HG02623 (cell line): ENCODE data around the gene B3GALNT1.

ENCODE experiments used
- ATAC-seq: cut with Tn5 transposase; IDR thresholded peaks from one replicate; pipeline ENCODE4 v1.9.1; 2021; ENCODE audit warnings: moderate library complexity; ENCODE audit not compliant: unreplicated experiment

The B3GALNT1 gene, protein sequence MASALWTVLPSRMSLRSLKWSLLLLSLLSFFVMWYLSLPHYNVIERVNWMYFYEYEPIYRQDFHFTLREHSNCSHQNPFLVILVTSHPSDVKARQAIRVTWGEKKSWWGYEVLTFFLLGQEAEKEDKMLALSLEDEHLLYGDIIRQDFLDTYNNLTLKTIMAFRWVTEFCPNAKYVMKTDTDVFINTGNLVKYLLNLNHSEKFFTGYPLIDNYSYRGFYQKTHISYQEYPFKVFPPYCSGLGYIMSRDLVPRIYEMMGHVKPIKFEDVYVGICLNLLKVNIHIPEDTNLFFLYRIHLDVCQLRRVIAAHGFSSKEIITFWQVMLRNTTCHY

DNA sequence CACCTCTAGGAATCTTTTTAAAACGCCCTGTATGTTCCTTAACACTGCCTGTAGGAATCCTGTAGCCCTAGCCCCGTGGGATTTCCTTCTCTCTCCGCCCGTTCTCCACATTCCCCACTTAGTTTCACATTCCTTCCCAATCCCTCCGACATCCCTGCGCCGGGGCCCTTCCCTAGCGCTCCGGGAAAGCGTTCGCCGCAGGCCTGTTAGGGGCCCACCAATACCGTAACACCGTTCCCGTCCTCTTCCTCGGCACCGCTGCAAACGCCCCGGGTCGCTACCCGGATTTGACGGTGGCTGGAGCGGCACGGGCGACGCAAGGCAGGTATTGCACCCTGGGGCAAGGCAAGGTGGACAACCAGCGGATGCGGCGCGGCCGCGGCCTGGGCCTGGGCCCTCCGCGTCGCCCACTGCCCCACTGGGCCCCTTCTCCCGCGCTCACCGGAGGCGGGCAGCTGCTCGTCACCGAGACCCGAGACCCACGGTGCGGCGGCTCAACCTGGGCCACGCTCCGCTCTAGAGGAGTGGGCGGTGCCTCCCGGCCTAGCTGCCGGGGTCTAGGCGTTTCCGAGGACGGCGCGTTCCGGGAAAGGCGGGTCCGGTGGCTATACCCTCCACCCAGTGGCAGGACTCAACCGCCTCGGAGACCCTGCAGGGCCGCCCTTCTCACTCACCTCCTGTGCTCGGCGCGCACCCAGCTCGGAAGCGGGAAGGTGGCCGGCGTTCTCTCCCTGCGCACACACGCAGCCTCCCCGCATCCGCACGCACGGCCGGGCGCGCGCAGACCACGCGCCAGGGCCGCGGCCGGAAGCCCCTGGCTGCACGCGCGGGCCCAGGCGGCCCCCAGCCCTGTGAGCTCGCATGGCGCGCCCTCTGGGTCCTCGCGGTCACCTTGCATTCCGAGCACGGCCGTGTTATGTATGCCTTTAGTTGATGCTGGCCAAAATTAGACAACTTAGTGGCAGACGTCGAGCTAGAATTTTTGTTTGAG, at the start of gene B3GALNT1:
TSS of gene B3GALNT1 (minus strand) at position 789 of the 991 bp plus-strand sequence. CDS start 18,595 bp downstream, outside the sequence.
- peak; percentile 71 for ATAC-seq

DNA sequence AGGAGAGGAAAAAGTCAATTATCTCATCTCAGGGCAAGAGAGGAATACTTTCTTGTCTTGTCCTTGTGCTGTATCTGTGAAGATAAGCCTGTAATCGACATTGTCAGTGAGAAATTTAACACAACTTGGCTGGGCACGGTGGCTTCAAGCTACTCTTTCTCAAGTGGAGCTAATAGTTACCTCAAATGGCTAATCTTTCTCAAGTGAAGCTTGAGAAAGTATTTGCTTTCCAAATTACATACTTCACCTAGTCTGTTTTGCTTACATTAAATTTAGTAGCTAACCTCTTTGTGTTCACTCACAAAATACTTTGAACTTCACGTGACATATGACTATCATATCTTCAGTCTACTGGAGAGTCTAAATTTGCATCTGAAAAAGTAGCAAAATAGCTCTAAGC, 48.3 kb upstream of the B3GALNT1 start:
- no peak for ATAC-seq

DNA sequence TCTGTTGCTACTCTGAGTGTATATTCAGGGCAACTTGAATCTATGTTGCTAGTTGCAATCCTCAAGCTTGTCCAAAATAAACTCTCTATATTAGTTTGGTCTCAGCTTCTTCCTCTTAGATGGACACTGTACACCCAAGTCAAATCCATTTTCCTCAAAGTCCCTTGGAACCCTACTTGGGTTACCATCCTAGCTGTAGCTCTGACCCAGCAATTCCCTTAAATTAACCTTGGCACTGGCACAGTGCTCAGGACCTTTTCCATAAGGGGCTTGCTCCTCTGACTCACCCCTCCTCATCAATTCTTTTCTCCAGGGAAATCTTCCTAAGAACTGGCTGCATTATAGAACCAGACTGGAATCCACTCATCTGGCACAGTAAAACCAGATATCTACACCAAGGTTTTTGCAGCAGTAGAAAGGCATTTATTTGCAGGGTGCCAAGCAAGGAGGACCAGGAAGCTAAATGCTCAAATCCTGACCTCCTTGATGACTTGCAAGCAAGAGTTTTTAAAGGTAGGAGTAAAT, 44.9 kb upstream of the B3GALNT1 start:
- ATAC-seq = no peak

DNA sequence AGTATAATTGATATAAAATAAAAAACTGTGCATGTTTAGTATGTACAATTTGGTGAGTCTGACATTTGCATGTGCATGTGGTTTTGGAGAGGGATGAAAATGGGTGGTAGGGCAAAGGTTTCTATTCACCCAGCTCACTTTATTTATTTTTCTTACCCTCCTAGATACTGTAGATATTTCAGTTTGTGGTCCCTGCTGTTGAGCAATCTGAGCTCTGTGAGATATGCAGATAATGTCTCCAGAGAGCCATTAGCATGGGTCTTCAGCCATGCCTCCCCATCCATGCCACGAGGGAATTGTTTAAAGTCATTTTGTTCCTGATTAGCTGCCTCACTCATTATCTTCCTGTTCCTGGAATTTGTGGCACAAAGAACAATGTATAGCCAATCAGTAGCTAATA, 44.4 kb upstream of the B3GALNT1 start:
- ATAC-seq = no peak

DNA sequence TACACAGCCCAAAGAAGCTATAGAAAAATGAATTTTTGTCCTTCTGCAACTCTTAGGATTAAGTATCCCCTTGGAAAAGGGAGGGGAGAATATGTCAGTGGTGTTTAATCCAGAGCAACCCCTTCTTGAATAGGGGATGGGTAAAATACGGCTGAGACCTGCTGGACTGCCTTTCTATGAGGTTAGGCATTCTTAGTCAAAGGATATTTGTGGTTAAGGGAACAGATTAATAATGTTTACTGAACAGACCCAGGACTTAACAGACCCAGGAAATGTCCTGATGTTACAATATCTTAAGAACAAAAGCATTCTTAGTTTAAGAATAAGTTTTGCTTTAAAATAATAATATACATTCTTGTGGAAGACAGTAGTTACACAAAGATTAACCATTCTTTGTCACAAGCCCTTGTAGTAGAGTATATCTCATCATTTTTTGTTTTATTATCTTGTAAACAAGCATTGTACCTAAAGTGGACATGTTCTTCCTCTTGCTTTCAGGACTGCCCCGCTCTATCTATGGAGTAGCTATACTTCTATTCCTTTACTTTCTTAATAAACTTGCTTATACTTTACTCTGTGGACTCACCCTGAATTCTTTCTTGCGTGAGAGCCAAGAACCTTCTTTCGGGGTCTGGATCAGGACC, 43.8 kb upstream of the B3GALNT1 start:
- ATAC-seq = no peak

DNA sequence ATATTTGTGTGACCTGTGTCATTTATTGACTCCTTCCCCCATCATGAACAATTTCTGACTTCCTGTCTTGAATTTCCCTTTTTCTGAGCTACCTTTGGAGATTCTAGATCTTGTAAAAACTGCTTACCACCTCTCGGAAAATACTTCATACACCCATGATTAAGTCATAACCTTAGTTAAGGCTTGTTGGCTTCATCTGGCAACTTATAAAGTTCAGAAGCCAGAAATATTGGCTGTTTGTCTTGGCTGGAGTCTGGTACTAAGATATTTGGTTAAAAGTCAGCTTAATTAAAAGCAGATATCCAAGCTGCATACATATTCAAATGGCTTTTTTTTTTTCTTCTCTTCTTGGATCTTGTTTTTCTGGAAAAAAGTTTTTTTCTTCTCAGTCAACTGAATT, 37.3 kb upstream of the B3GALNT1 start:
- ATAC-seq = no peak

DNA sequence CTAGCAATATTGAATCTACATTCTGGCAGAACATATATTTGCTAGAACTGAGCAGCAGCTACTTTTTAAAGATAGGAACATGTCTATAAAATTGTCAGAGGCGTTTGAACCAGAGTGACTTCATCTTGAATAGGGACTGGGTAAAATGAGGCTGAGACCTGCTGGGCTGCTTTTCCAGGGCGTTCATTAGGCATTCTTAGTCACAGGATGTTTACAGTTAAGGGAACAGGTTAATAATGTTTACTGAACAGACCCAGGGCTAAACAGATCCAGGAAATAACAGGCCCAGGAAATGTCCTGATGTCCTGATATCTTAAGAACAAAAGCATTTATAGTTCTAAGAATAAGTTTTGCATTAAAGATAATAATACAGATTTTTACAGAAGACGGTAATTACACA, 34.5 kb upstream of the B3GALNT1 start:
- ATAC-seq = no peak

DNA sequence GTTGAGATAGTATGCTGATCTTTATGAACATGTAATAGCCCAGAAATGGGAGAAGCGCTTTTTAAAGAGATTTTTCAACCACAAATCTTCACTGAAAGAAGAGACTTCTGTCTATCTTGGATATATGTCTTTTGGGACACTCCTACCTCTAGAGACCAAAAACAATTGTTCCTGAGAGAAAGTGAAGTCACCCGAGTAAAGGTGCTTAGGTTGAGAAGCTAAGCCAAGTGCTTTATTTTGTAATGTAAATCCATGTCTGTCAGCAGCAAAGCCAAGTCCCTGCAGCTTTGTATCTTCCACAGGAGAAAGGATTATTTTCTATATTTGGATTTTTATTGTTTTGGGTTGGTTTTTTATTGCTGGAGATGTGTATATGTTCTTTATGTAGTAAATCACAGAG, 32.1 kb upstream of the B3GALNT1 start:
- ATAC-seq = no peak

DNA sequence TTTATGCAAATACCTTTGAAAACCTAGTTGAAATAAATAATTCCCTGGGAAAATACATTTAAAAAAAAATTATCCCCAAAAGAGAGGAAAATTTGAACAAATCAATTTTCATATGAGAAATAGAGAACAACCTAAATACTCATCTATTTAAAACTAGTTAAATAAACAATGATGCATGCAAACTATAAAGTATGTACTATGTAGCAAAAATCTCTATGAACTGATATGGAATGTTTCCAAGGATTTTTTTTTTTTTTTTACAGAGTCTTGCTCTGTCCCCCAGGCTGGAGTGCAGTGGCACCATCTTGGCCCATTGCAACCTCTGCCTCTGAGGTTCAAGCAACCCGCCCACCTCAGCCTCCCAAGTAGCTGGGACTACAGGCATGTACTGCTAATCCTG, 27.2 kb upstream of the B3GALNT1 start:
- ATAC-seq = no peak

DNA sequence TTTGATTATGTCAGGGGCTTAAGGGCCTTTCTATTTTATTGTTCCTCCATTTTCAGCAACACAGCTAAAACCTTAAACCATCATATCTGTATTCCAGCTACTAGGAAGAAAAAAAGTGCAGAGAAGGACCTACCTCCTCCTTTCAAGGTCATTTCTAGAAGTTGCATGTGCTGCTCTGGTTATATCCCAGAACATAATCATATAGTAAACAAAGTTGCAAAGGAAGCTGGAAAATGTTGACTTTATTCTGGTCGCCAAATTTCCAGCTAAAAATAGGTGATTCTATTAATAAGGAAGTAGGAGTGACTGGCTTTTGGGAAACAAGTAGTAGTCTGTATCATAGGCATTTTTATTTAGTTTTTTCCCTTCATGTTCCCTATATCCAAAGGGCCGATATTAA, 21.3 kb upstream of the B3GALNT1 start:
- ATAC-seq = no peak

DNA sequence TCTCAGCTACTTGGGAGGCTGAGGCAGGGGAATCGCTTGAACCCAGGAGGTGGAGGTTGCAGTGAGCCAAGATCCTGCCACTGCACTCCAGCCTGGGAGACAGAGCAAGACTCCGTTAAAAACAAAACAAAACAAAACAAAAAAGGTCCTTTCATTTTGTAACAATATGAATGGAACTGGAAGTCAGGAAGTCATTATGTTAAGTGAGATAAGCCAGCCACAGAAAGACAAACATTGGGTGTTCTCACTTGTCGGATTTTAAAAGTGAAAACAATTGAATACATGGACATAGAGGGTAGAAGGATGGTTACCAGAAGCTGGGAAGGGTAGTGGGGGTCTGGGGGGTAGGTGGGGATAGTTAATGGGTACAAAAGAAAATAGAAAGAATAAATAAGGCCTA, 12.5 kb upstream of the B3GALNT1 start:
- ATAC-seq = no peak

DNA sequence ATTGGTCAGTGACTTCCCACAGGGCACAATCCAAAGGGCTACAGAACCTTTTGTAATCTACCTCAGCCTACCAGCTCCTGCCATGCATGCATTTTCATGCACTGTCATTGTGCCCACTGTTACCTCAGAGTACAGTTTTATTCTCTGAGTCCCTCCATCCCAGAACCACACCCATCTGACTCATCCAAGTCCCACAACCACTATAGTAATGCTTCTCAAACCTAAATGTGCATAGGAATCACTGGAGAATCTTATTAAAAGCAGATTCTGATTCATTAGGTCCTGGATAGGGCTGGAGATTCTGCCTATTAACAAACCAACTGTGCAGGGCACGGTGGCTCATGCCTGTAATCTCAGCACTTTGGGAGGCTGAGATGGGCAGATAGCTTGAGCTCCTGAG, 3.7 kb upstream of the B3GALNT1 start:
- no peak for ATAC-seq

DNA sequence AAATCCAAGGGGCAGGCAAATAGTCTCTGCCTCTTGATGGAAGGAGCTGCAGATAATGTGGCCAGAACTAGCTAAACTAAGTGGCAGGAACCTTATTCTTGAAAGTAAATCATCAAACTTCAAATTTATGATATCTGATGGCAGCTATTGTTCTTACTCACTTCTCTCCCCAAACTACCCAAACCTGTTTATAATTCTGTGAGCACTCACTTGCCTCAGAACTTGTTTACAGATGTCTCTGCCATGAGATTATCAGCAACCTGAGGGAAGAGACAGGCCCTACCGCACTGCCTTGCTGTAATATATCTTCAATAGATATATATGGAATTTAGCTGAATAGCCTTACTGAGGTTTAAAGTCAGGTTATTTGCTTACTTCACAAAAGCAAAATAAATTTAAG, 2.2 kb upstream of the B3GALNT1 start:
- ATAC-seq = no peak

DNA sequence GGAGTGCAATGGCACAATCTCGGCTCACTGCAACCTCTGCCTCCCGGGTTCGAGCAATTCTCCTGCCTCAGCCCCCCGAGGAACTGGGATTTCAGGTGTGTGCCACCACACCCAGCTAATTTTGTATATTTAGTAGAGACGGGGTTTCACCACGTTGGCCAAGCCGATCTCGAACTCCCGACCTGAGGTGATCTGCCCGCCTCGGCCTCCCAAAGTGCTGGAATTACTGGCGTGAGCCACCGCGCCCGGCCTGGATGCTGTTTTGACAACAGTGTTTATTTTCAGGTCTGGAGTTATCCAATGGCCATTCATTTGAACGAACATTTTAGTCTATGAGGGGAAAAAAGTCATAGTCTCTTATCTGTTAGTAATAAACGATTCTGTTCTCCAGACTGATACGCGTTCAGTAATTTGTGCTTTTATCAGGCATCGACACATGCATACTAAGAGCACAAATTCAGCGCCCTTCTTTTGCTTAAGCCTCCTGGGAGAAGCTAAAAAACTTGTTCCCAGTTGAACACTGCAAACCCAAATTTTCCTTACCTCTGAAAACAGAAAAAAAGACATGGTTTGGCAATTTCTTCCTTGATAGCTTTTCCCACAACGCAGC, 1.3 kb downstream of the B3GALNT1 start:
- ATAC-seq = no peak

DNA sequence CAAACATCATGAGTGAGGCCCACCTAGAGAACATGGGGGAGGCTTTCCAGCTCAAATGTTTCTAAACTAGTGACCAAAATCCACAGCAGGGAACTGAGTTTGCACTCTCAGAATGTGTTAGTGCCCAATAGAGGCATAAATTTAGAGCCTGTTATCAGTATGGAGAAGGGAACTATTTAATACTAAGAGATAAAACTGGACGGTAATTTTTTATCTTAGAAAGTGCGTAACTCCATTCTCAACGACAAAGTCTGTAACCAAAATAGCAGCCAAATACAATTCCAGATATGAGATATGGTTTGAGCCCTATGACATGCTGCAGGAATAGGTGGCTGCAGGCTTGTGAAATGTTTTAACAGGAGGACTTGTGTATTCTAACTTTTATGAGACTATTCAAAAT, 3.5 kb downstream of the B3GALNT1 start:
- no peak for ATAC-seq

DNA sequence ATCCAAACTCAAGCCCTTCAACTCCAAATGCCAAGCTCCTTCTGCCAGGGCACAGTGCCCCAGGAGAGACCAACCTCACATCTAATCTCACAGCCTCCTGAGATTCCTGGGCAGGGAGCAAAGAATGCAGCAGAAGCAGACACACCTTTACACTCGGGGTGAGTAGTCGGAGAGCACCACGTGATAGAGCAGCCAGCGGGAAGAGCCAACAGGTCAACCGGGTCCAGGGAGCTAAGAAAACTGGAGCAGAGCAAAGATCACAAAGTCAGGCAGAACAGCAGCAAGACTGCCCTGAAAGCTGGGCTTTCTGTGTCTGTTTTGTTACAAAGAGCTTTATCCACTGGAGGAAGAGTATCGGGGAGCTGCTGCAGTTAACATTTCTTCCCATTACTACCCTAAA, 4.2 kb downstream of the B3GALNT1 start:
- no peak for ATAC-seq

DNA sequence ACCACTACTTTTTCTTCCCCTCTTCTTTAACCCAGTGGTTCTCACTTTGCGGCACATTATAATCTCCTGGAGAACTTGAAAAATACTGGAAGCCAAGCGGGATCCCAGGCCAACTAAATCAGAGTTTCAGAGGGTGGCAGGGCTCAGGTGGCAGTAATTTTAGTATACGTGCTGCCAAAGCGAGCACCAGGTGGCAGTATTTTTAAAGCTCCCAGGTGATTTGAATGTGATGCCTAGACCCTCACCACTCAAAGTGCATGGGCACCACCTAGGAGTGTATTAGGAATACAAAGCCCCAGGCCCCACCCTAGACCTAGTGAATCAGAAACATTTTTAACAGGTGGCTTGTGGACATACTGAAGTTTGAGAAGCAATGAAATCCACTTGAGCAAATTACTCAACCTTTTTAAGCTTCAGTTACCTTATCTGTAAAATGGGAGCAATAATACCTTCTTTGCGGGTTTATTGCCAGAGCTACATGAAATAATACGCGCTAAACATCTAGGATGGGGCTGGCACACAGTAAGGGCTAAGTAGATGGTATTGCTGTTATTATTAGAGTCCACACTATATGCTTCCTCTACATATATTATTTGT, 8.3 kb downstream of the B3GALNT1 start:
- no peak for ATAC-seq

DNA sequence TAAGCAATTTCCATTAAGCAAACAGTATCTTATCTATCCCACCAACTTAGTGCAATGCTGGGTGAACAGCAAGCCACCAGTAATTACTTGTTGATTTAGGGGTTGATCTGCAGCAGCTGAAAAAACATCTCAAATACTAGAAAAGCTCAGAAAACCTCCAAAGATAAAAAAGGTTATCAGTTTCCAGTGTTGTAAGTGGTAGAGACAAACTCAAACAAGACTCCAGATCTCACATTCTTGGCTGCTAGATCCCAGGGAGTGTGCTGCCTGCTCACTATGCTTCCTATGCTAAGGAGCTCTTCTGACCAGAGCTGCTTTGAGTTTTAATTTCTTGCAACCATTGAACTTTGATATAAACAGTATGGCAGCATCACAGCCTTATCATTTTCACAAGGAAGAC, 11.3 kb downstream of the B3GALNT1 start:
- ATAC-seq = no peak

DNA sequence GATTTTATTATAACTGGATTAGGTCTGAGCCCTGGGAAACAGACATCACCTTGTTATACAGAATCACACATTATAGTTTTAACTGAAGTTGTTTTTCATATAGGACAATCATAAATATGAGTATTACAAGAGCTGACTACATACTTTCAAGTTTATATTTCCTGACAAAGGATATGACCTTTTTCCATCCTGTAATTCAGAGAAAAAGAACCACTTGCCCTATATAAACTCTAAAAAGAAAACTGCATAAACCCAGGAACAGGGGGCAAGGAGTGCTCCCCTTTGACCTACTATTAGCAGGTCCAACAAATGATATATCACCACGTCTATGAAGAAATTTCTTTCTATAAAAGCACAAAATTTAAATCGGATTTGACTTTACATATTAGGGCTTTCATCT, 20.9 kb downstream of the B3GALNT1 start:
- ATAC-seq = no peak

DNA sequence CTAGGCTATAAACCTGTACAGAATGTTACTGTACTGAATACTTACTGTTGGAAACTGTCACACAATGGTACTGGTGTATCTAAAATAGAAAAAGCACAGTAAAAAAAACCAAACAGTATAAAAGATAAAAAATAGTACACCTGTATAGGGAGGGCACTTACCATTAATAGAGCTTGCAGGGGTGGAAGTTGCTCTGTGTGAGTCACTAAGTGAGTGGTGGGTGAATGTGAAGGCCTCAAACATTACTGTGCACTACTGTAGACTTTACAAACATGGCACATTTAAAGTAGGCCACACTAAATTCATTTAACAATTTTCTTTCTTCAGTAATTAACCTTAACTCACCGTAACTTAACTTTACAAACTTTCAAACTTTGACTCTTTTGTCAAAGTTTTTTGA, 22.0 kb downstream of the B3GALNT1 start:
- ATAC-seq = no peak

DNA sequence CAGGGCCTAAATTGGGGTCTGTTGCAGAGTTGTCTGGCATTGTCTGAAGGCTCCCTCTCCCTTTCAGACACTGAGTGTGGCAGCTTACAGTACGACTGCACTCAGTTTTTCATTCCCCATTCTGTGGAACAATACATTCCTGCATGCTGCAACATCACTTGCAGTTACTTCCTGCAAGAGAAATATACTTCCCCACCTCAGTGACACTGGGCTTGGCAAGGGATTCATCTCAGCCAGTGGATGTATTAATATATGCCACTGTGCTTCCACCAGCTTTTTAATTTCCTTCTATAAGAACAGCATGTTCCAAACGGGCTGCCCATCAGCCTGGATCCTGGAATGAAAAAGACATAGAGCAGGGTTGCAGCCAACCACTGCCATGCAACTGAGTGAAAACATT, 23.1 kb downstream of the B3GALNT1 start:
- ATAC-seq = peak; percentile 26
